ENCODE data around the gene TANC1.

GRCh38 chr2:159201360-159202063, 233.1 kb downstream of the TANC1 start:
- TF ChIP-seq CTCF (IDR thresholded peaks at IDR 0.05) (no peak), ZFX (IDR thresholded peaks at IDR 0.05; ENCODE audit: borderline replicate concordance) (no peak)
